Activated CD4-positive, alpha-beta T cell treated with anti-CD3 and anti-CD28 coated beads, Interleukin-10, Interleukin-2, amounts not matched to agents 100 ng/mL and 50 ng/mL, durations not matched to agents 16 hours and 8 hours (primary cell): Measurements from ENCODE around the gene SASH1.
"Not testable (repeated sequence)": the region's sequence is repeated elsewhere in the genome, so short reads cannot be mapped to it uniquely, and the experiment has no call there.

Experiments
- DNase-seq: peaks from one replicate; pipeline ENCODE4 v3.0.0-alpha.2; 2020

Gene SASH1

GRCh38 chr6:148563066-148563465 is 220.4 kb downstream of the SASH1 start:
- no peak for DNase-seq

- DNase-seq = no peak
These were observed 221.9 kb downstream of the SASH1 start for GRCh38 chr6:148564494-148565035.

- no peak for DNase-seq
These were observed 222.8 kb downstream of the SASH1 start for GRCh38 chr6:148565321-148565926.

- peak; percentile 50 for DNase-seq
These were observed 223.5 kb downstream of the SASH1 start for GRCh38 chr6:148565930-148566663.

GRCh38 chr6:148566664-148567350 is 224.2 kb downstream of the SASH1 start:
- peak; percentile 32 for DNase-seq

- DNase-seq = no peak
These were observed 227.8 kb downstream of the SASH1 start for GRCh38 chr6:148570456-148570855.

- no peak for DNase-seq
These were observed 230.2 kb downstream of the SASH1 start for GRCh38 chr6:148572676-148573335.

GRCh38 chr6:148573922-148574321 is 231.3 kb downstream of the SASH1 start:
- no peak for DNase-seq

GRCh38 chr6:148577687-148578488 is 235.2 kb downstream of the SASH1 start:
- peak; percentile 66 for DNase-seq

- no peak for DNase-seq
These were observed 235.8 kb downstream of the SASH1 start for GRCh38 chr6:148578489-148578814.

GRCh38 chr6:148578837-148579565 is 236.4 kb downstream of the SASH1 start:
- no peak for DNase-seq

- DNase-seq = no peak
These were observed 237.8 kb downstream of the SASH1 start for GRCh38 chr6:148580442-148580841.

GRCh38 chr6:148583631-148584030 is 241.0 kb downstream of the SASH1 start:
- DNase-seq = no peak

GRCh38 chr6:148585641-148586040 is 243.0 kb downstream of the SASH1 start:
- DNase-seq = not testable (repeated sequence)

- DNase-seq = no peak
These were observed 248.2 kb downstream of the SASH1 start for GRCh38 chr6:148590883-148591282.

- DNase-seq = peak; percentile 15
These were observed 249.0 kb downstream of the SASH1 start for GRCh38 chr6:148591656-148592055.

GRCh38 chr6:148593130-148593812 is 250.6 kb downstream of the SASH1 start:
- no peak for DNase-seq

- no peak for DNase-seq
These were observed 251.2 kb downstream of the SASH1 start for GRCh38 chr6:148593813-148594170.

- DNase-seq = no peak
These were observed 252.9 kb downstream of the SASH1 start for GRCh38 chr6:148595550-148595949.

GRCh38 chr6:148596891-148597455 is 254.3 kb downstream of the SASH1 start:
- DNase-seq = no peak

GRCh38 chr6:148598724-148599123 is 256.1 kb downstream of the SASH1 start:
- DNase-seq = no peak
